Esophagus muscularis mucosa (tissue), 4 donors: Measurements from ENCODE around the gene KIF21B. TPM values are rescaled to one million over a fixed set of nuclear protein-coding genes. Genes with fewer than 3 reads are reported as not detected.

ENCODE experiments used
- DNase-seq: peaks from one replicate; pipeline ENCODE4 v3.0.0-alpha.2; 2017; ENCODE audit errors: extremely low spot score
- H3K27ac ChIP-seq, 4 donors: fragments of 200-600 bp; sonication (generic); replicated peaks in 1 of 4; 1 replicate in 3 of 4; 2 replicates in 1 of 4; pipeline ENCODE4 v1.5.1; 2016 to 2019; ENCODE audit warnings: mild to moderate bottlenecking in 1 of 4
- H3K27me3 ChIP-seq, 4 donors: fragments of 200-600 bp; sonication (generic); one replicate each; pipeline versions ENCODE4 v1.5.1 to v1.6.0; 2016 to 2019
- H3K36me3 ChIP-seq, 4 donors: fragments of 200-600 bp; sonication (generic); one replicate each; pipeline ENCODE4 v1.5.1; 2016 to 2019
- H3K4me1 ChIP-seq, 4 donors: fragments of 200-600 bp; sonication (generic); one replicate each; pipeline ENCODE4 v1.5.1; 2016 to 2019
- H3K4me3 ChIP-seq, 4 donors: fragments of 200-600 bp; sonication (generic); 1 replicate in 2 of 4; 2 replicates in 2 of 4; pipeline ENCODE4 v1.5.1; 2016 to 2019; ENCODE audit warnings: mild to moderate bottlenecking in 4 of 4, moderate library complexity in 1 of 4
- H3K9me3 ChIP-seq, 4 donors: fragments of 200-600 bp; sonication (generic); 1 replicate in 3 of 4; 2 replicates in 1 of 4; pipeline ENCODE4 v1.5.1; 2016 to 2019
- CTCF ChIP-seq, 3 experiments: fragments of 200-600 bp in 2 of 3; fragments of 450-650 bp in 1 of 3; sonication (generic) in 2 of 3; IDR thresholded peaks; one replicate each; pipeline ENCODE4 v1.5.1; 2017 to 2019; ENCODE audit warnings: antibody characterized with exemption in 3 of 3, mild to moderate bottlenecking in 2 of 3, moderate library complexity in 1 of 3
- EP300 ChIP-seq: sonication (generic); formaldehyde crosslinking; IDR thresholded peaks from one replicate; pipeline ENCODE4 v1.6.1; 2017; ENCODE audit warnings: antibody characterized with exemption
- POLR2A ChIP-seq: fragments of 450-650 bp; IDR thresholded peaks from one replicate; pipeline ENCODE4 v1.6.1; 2017; ENCODE audit warnings: antibody characterized with exemption, moderate library complexity, mild to moderate bottlenecking, low read depth
- POLR2AphosphoS5 ChIP-seq, 2 donors: sonication (generic); formaldehyde crosslinking; IDR thresholded peaks; one replicate each; pipeline ENCODE4 v1.6.1; 2017; ENCODE audit warnings: antibody characterized with exemption in 2 of 2
- WGBS: methylation state at CpG from one replicate; pipeline ENCODE4 v1.1.5; 2018; 5-methylcytosine and 5-hydroxymethylcytosine counted together
- intact Hi-C: fragments of 100-400 bp; cut with DNase I; formaldehyde crosslinking; loops from one replicate; pipeline ENCODE4 v1.15.1; 2023
- total RNA-seq, 4 donors: library from RNA; depleted of rRNA; stranded (reverse); fragments of >200 nt; gene quantifications; one replicate each; pipeline versions ENCODE4 v1.1.0 to v1.2.1, GENCODE V29; 2016

The KIF21B gene
- total RNA-seq, 4 donors from 2014 or later, result 1.6 to 2.5 (median 1.9) TPM

DNA sequence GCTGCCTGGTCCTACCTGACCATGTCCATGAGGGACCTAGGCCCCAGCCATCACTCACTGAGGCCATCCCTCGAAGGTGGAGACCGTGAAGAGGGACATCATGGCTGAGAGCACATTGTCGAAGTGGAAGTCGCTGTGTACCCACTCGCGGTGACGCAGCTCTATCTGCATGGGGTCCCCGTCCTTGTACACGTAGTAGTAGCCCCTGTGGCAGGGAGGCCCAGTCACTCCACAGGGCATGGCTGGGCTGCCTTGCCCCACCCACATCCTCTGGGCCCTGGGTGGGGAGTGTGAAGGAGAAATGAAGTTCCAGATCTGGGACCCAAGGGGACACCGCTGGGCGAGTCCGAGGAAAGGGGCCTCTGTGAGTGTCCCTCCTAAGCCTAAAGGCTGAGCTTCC lies 38.4 kb upstream of the KIF21B start:
- Histone ChIP-seq H3K9me3 (no peaks in the 10 kb centered on the region), H3K4me1 (peaks cover 11 to 26% (median 22%) of the 10 kb centered on the region in 4 donors), H3K27ac (no peak overlapping the region), H3K36me3 (no peaks in the 10 kb centered on the region), H3K4me3 (no peak overlapping the region), H3K27me3 (peaks cover 0 to 8% (median 0%) of the 10 kb centered on the region in 4 donors)
- TF ChIP-seq POLR2AphosphoS5 (IDR thresholded peaks at IDR 0.05), result no peak
- no peak for TF ChIP-seq POLR2A
- TF ChIP-seq EP300, result no peak
- no peak for TF ChIP-seq CTCF (IDR thresholded peaks at IDR 0.05)
- DNase-seq, result no peak
- WGBS, result 98% methylated on average over 10 of the region's 12 CpGs
- intact Hi-C loops, result no loop called here

DNA sequence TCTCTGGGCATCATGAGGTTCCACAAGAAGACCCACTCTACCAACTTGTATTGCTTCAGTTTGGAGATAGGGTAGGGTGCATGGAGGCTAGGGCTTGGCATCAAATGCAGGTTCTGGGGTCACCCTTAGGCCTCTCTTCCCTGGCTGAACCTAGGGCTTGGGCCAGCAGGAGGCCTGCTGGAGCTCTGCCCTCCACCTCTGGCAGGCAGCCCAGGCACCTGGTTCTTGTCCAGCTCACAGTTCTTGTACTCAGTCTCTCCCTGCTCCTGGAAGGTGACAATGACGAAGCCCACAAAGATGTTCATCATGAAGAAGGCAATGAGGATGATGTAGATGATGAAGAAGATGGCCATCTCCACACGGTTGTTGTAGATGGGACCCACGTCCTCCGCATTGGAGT lies 37.5 kb upstream of the KIF21B start:
- intact Hi-C loops, result no loop called here
- no peak overlapping the region for H3K4me3 ChIP-seq
- TF ChIP-seq EP300 (no peak), POLR2AphosphoS5 (IDR thresholded peaks at IDR 0.05) (no peak), POLR2A (no peak), CTCF (IDR thresholded peaks at IDR 0.05) (no peak)
- no peaks in the 10 kb centered on the region for H3K9me3 ChIP-seq
- peaks cover 15 to 34% (median 30%) of the 10 kb centered on the region in 4 donors for H3K4me1 ChIP-seq
- WGBS, result 78% methylated on average over 4 of the region's 4 CpGs
- H3K27me3 ChIP-seq, result peaks cover 0 to under 1% (median 0%) of the 10 kb centered on the region in 4 donors
- no peaks in the 10 kb centered on the region for H3K36me3 ChIP-seq
- no peak for DNase-seq
- H3K27ac ChIP-seq, result no peak overlapping the region

DNA sequence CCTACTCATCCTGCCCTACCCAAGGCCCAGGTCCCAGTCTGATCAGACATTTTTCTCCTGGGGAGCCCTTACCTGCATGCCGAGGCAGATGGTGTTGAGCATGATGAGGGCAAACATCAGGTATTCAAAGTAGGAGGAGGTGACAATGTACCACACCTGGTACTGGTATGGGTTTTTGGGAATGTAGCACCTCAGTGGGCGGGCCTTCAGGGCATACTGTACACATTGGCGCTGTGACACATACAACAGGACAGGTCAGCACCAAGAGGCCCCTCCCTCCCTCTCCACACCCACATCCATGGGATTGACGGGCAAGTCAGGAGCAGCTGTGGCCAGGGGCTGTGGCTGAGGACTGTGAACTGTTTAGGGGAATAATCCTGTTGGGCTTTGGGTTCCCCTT lies 37.1 kb upstream of the KIF21B start:
- Histone ChIP-seq H3K4me3 (no peak overlapping the region), H3K27me3 (no peaks in the 10 kb centered on the region), H3K9me3 (no peaks in the 10 kb centered on the region), H3K27ac (no peak overlapping the region), H3K36me3 (no peaks in the 10 kb centered on the region), H3K4me1 (peaks cover 18 to 39% (median 35%) of the 10 kb centered on the region in 4 donors)
- WGBS, result 100% methylated on average over 2 of the region's 4 CpGs
- intact Hi-C loops, result no loop called here
- DNase-seq, result no peak
- no peak for TF ChIP-seq POLR2AphosphoS5 (IDR thresholded peaks at IDR 0.05)
- no peak for TF ChIP-seq EP300
- TF ChIP-seq POLR2A, result no peak
- TF ChIP-seq CTCF (IDR thresholded peaks at IDR 0.05), result no peak

- no peak overlapping the region for H3K27ac ChIP-seq
- H3K4me3 ChIP-seq, result no peak overlapping the region
- H3K36me3 ChIP-seq, result no peaks in the 10 kb centered on the region
- H3K4me1 ChIP-seq, result peaks cover 20 to 45% (median 41%) of the 10 kb centered on the region in 4 donors
- WGBS, result 58% methylated on average over 5 of the region's 5 CpGs
- no peaks in the 10 kb centered on the region for H3K27me3 ChIP-seq
- intact Hi-C loops, result no loop called here
- TF ChIP-seq EP300 (no peak), POLR2A (no peak), POLR2AphosphoS5 (IDR thresholded peaks at IDR 0.05) (no peak), CTCF (IDR thresholded peaks at IDR 0.05) (no peak)
- no peak for DNase-seq
- H3K9me3 ChIP-seq, result no peaks in the 10 kb centered on the region
Measured at GRCh38 chr1:201059871-201060555, 36.5 kb upstream of the KIF21B start.

- no peak overlapping the region for H3K27ac ChIP-seq
- H3K36me3 ChIP-seq, result no peaks in the 10 kb centered on the region
- no peak for DNase-seq
- peaks cover 20 to 51% (median 46%) of the 10 kb centered on the region in 4 donors for H3K4me1 ChIP-seq
- no peak overlapping the region for H3K4me3 ChIP-seq
- 87% methylated on average over 3 of the region's 3 CpGs for whole genome bisulfite sequencing
- TF ChIP-seq POLR2A (no peak), CTCF (IDR thresholded peaks at IDR 0.05) (no peak), EP300 (no peak), POLR2AphosphoS5 (IDR thresholded peaks at IDR 0.05) (no peak)
- no peaks in the 10 kb centered on the region for H3K27me3 ChIP-seq
- intact Hi-C loops, result no loop called here
- no peaks in the 10 kb centered on the region for H3K9me3 ChIP-seq
Measured at GRCh38 chr1:201059401-201059800, 35.9 kb upstream of the KIF21B start.
